Measurements from ENCODE around the gene PMIS2.

The PMIS2 gene

DNA sequence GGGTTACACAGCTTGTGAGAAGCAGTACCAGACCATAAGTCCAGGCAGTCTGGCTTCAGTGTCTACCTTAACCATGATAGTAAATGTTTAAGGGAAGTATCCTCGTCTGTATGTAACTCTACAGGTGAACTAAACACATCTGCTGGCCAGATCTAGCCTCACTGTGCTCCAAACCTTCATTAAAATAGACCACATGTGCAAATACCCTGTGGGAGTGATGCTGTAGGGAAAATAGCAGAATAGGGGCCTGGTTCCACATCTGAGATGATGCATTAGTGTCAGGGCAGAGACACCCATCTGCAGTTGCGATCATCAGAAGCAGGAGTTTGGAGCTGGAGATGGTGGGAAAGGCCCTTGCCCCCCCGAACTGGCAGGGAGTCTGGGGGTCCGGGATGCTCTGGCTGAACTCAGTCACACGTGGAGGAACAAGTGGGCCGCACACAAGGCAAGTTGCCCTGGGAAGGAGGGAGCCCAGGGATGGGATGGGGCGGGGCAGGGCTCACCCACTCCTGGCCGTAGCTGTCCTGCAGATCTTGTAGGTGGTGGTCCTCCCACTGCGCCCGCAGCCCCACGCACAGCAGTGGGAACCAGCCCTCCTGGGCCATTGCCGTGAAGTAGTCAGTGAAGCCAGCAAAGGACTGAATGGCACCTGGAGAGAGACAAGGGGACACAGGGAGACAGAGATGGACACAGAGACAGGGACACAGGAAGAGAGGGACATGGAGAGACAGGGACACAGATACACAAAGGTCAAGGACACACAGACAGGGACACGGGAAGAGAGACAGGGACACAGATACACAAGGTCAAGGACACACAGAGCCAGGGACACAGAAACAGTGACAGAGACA lies 33.2 kb upstream of the PMIS2 start:
- DNase-seq = no peak
- H3K4me1 Mint-ChIP-seq = peaks cover 25% of the 10 kb centered on the region
- H3K27me3 Mint-ChIP-seq = peaks cover 25% of the 10 kb centered on the region
- no peak overlapping the region for H3K4me3 Mint-ChIP-seq
- H3K27ac Mint-ChIP-seq = peak overlapping the region in 1 of 2 donors; percentile 22
- no peaks in the 10 kb centered on the region for H3K9me3 Mint-ChIP-seq
- no peak for ATAC-seq

DNA sequence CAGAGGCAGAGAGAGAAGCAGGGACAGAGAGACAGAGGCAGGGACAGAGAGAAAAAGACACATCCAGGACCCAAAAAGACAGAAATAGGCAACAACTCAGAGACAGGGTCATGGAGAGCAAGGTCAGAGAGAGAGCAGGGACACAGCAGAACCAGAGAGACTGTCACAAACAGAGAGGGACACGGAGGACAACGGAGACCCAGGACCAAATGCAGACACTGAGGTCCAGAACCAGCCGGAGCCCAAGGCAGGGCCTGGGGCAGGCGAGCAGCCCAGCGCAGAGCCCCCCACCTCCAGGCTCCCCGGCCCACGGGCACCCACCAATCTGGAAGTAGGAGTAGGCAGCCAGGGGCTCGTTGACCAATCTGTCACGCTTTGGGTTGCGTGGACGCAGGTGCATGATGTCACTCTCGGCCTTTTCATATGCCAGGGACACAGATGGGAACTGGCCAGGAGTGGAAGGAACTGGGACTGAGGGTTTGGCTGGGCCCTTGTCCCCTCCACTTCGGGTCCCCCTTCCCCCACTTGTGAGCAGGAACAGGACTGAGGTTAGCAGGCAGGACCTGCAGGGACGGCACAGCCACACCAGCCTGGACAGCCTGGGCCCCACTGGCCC lies 32.5 kb upstream of the PMIS2 start:
- Mint-ChIP-seq H3K4me1 (peaks cover 26% of the 10 kb centered on the region), H3K27me3 (peaks cover 30% of the 10 kb centered on the region), H3K9me3 (no peaks in the 10 kb centered on the region), H3K4me3 (no peak overlapping the region), H3K27ac (peak overlapping the region in 1 of 2 donors; percentile 22)
- ATAC-seq (no peak), DNase-seq (no peak)

DNA sequence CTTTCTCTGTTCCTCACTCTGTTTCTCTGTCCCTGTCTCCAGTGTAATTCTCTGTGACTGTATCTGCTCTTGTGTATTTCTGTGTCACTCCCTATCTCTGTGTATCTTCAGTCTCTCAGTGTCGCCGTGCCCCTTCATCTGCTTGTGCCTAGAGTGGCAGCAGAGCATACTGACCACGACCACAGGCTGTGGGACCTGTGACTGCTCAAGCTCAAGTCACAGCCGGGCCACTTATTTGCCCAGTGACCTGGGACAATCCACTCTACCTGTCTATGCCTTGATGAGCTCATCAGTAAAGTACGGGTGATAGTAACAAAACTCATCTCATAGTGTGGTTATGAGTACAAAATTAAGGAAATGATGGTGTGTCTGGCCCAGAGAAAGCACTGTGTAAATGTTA lies 31.9 kb upstream of the PMIS2 start:
- DNase-seq (no peak), ATAC-seq (no peak)
- no peaks in the 10 kb centered on the region for H3K9me3 Mint-ChIP-seq
- H3K27ac Mint-ChIP-seq = no peak overlapping the region
- no peak overlapping the region for H3K4me3 Mint-ChIP-seq
- peaks cover 25% of the 10 kb centered on the region for H3K4me1 Mint-ChIP-seq
- peaks cover 36% of the 10 kb centered on the region for H3K27me3 Mint-ChIP-seq

GRCh38 chr19:35555301-35556005 lies 30.5 kb upstream of the PMIS2 start:
- H3K9me3 Mint-ChIP-seq = no peaks in the 10 kb centered on the region
- peaks cover 18% of the 10 kb centered on the region for H3K4me1 Mint-ChIP-seq
- no peak overlapping the region for H3K27ac Mint-ChIP-seq
- H3K4me3 Mint-ChIP-seq = no peak overlapping the region
- DNase-seq = no peak
- peaks cover 50% of the 10 kb centered on the region for H3K27me3 Mint-ChIP-seq
- ATAC-seq = no peak

GRCh38 chr19:35556025-35556590 lies 29.9 kb upstream of the PMIS2 start:
- Mint-ChIP-seq H3K9me3 (no peaks in the 10 kb centered on the region), H3K4me3 (no peak overlapping the region), H3K27me3 (peaks cover 56% of the 10 kb centered on the region), H3K4me1 (peaks cover 18% of the 10 kb centered on the region), H3K27ac (no peak overlapping the region)
- ATAC-seq = no peak
- DNase-seq = no peak

DNA sequence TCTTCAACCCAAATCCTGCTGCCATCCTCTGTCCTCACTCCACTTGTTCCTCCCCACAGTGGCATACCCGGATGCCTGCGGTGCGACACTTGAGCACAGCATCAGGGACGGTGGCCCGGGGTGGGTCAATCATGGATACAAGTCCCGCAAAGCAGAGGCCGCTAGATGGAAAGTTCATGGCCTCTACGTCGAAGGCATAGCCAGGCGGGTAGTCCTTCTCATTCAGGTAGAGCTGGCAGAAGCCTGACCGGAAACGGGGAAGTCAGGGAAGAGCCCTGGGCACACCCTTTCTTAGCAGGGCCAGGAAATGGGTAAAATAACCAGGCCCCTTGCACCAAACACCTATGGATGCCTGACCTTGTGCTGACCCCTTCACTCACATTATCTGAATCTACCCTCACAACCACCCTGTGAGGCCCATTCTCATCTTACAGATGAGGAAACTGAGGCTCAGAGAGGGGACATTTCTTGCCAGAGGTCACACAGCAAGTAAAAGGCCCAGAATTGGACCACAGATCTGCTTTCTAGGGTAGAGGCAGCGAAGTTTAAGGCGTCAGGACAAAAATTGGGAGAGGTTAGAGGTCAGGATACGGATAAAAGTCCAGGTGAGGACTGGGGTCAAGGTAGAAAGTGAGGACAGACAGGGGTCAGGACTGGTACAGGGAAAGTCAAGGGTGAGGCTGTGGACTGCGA lies 29.0 kb upstream of the PMIS2 start:
- H3K27ac Mint-ChIP-seq = no peak overlapping the region
- H3K27me3 Mint-ChIP-seq = peaks cover 65% of the 10 kb centered on the region
- no peak for ATAC-seq

DNA sequence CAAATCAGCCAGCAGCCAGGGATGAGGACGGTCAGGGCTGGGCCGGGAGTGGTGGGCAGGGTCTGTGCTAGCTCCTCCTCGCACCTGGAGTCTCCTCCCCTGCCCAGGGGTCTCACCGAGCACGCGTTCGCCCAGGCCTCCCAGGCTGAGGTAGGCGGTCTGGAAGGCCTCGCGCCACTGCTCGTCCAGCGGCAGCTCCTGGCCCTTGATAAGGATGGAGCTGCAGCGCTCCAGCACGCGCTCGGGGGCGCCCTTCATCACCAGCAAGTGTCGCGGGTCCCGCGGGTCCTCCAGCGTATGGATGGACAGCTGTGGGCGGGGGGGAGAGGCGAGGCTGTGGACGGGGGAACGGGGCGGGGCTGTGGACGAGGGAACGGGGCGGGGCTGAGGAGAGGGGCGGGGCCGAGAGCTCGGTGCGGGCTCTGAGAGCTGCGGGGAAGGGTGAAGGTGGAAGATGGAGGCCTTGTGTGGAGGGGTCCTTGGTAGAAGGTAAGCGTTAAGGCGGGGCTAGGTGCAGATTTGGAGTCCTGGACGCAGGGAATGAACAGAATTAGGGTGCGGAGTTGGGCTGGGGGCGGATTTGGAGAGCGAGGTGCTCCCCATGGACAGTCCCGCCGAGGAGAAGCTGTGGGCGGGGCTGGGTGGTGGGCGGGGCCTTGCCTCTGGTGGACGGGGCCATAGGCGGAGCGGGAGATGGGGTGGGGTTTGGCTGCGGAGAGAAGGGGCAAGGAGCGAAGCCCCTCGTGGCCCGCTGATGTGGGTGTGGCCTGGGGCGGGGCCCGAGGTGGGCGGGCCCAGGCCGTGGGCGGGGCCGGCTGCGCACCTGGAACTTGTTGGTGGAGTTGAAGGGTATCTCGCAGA lies 28.2 kb upstream of the PMIS2 start:
- Mint-ChIP-seq H3K4me1 (peaks cover 18% of the 10 kb centered on the region), H3K27ac (no peak overlapping the region), H3K27me3 (peaks cover 73% of the 10 kb centered on the region), H3K9me3 (no peaks in the 10 kb centered on the region), H3K4me3 (peak overlapping the region; percentile 83 to 88)
- ATAC-seq = peak; percentile 72
- DNase-seq = peak; percentile 54 to 61

More for the DNA sequence above, 29.0 kb upstream of the PMIS2 start:
- Mint-ChIP-seq H3K4me3 (peak overlapping the region; percentile 14 to 67), H3K4me1 (peaks cover 18% of the 10 kb centered on the region), H3K9me3 (no peaks in the 10 kb centered on the region)
- DNase-seq = no peak

DNA sequence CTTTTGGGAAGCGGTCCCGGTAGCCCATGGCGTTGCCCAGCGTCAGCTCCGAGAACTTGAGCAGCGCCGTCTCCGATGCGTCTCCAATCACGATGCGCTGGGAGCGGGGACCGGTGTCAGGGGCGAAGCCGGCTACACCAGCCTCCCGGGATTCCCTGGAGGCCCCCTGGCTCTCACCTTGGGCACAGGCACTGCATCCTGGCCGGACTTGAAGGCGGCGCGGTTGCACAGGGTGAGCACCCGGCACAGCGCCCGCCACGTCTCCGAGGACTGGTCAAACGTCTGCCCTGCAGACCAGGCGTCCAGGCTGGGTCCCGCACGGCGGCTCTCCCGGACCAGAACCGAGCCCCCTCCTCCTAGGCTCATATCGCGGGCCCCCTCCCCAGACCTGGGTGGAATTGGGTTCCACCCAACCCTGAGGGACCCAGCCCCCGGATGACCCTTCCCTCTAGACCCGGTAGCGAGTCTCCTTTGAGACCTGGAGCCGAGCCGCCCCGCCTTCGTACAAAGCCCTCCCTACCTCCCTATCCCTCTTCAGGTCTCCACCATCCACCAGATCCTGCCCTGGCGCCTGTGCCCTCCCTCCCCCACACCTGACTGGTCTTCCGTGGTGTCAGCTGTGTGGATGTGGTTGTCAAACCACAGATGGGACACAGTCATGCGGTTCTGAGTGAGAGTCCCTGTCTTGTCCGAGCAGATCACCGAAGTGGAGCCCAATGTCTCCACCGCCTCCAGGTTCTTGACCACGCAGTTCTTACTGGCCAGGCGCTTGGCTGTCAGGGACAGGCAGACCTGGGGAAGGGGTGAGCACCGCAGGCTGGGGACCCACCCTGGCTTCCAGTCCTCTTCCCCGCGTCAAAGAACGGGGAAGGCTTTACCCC lies 27.3 kb upstream of the PMIS2 start:
- Mint-ChIP-seq H3K27me3 (peaks cover 82% of the 10 kb centered on the region), H3K27ac (no peak overlapping the region), H3K9me3 (no peaks in the 10 kb centered on the region), H3K4me3 (peak overlapping the region; percentile 83 to 88), H3K4me1 (peaks cover 18% of the 10 kb centered on the region)
- ATAC-seq (no peak), DNase-seq (no peak)

DNA sequence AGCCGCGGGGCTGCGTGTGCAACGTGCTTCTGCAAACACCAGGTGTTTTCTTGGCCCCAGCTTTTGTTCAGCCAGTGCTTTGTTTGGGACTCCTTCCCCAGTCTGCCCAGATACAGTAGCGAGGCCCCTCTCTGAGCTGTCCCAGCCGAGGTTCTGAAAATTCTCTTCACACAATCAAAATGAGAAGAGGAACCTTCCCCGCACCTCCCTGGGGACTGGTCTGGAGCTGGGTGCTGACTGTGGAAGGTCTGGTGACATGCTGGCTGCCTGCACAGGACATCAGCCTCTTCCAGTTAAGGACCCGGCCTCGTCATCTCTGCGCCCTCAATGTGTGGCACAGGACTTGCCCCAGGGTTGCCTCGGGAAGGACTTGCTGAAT lies 26.7 kb upstream of the PMIS2 start:
- Mint-ChIP-seq H3K9me3 (no peaks in the 10 kb centered on the region), H3K4me3 (no peak overlapping the region), H3K27ac (no peak overlapping the region), H3K27me3 (peaks cover 83% of the 10 kb centered on the region), H3K4me1 (peaks cover 18% of the 10 kb centered on the region)
- ATAC-seq = no peak
- DNase-seq = no peak

DNA sequence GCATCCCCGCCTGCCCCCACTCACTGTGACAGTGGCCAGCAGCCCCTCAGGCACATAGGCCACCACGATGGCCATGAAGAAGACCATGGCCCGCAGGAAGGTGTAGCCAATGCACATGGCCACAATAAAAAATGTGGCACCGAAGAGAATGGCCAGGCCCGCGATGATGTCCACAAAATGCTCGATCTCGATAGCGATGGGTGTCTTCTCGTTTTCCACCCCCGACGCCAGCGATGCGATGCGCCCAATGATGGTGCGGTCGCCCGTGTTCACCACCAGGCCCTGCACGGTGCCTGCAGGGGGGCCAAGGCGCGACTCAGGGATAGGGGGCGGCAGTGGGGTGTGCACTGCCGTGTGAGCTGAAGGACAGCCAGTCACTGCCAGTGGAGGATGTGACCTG lies 26.2 kb upstream of the PMIS2 start:
- H3K4me1 Mint-ChIP-seq = peaks cover 18% of the 10 kb centered on the region
- H3K27ac Mint-ChIP-seq = no peak overlapping the region
- ATAC-seq = no peak
- H3K9me3 Mint-ChIP-seq = no peaks in the 10 kb centered on the region
- no peak overlapping the region for H3K4me3 Mint-ChIP-seq
- peaks cover 83% of the 10 kb centered on the region for H3K27me3 Mint-ChIP-seq
- DNase-seq = no peak

- ATAC-seq (no peak), DNase-seq (no peak)
- peaks cover 86% of the 10 kb centered on the region for H3K27me3 Mint-ChIP-seq
- H3K27ac Mint-ChIP-seq = no peak overlapping the region
- no peak overlapping the region for H3K4me3 Mint-ChIP-seq
- H3K9me3 Mint-ChIP-seq = no peaks in the 10 kb centered on the region
- peaks cover 18% of the 10 kb centered on the region for H3K4me1 Mint-ChIP-seq
These were observed 25.7 kb upstream of the PMIS2 start for GRCh38 chr19:35560271-35560670.

- Mint-ChIP-seq H3K27ac (no peak overlapping the region), H3K9me3 (no peaks in the 10 kb centered on the region), H3K4me3 (no peak overlapping the region), H3K4me1 (peaks cover 18% of the 10 kb centered on the region), H3K27me3 (peaks cover 86% of the 10 kb centered on the region)
- no peak for ATAC-seq
- no peak for DNase-seq
These were observed 25.3 kb upstream of the PMIS2 start for GRCh38 chr19:35560677-35561076.

GRCh38 chr19:35561436-35561835 lies 24.5 kb upstream of the PMIS2 start:
- Mint-ChIP-seq H3K4me1 (peaks cover 18% of the 10 kb centered on the region), H3K9me3 (no peaks in the 10 kb centered on the region), H3K4me3 (no peak overlapping the region), H3K27me3 (peaks cover 78% of the 10 kb centered on the region), H3K27ac (no peak overlapping the region)
- DNase-seq (no peak), ATAC-seq (no peak)

DNA sequence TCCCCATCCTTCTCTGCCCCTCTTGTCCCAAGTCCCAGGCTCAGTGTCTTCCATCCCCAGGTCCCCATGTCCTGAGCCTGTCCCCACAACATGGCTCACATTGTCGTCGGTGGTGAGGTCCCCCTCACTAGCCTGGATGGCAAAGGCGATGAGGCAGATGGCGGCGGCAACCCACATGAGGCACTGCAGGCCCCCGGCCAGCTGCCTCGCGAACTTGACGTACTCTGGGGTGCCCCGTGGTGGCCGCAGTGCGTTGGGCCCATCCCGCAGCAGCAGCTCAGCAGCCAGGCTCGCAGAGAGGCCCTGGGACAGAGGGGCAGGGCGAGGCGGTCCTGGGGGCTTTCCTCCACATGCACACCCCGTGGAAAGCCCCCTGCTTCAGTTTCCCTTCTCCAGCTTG lies 23.6 kb upstream of the PMIS2 start:
- no peak overlapping the region for H3K27ac Mint-ChIP-seq
- ATAC-seq = no peak
- peaks cover 76% of the 10 kb centered on the region for H3K27me3 Mint-ChIP-seq
- no peaks in the 10 kb centered on the region for H3K9me3 Mint-ChIP-seq
- H3K4me3 Mint-ChIP-seq = no peak overlapping the region
- no peak for DNase-seq
- peaks cover 14% of the 10 kb centered on the region for H3K4me1 Mint-ChIP-seq
